Hepatocyte (in vitro differentiated cells): ENCODE measurements around the gene RPL35. TPM values are rescaled to one million over a fixed set of nuclear protein-coding genes. Genes with fewer than 3 reads are reported as not detected.

ENCODE experiments used
- DNase-seq: peaks from one replicate; pipeline ENCODE4 v3.0.0-alpha.2; 2016; ENCODE audit warnings: low spot score
- H2AFZ ChIP-seq: fragments of 200-600 bp; sonication (generic); 2 replicates; pipeline ENCODE4 v1.6.0; 2016; ENCODE audit warnings: antibody characterized with exemption, mild to moderate bottlenecking
- H3K27ac ChIP-seq: fragments of 200-600 bp; sonication (generic); 2 replicates; pipeline ENCODE4 v1.5.1; 2016; ENCODE audit warnings: mild to moderate bottlenecking
- H3K27me3 ChIP-seq: fragments of 200-600 bp; sonication (generic); 2 replicates; pipeline ENCODE4 v1.6.1; 2016
- H3K36me3 ChIP-seq: fragments of 200-600 bp; sonication (generic); replicated peaks from 2 replicates; pipeline ENCODE4 v1.5.1; 2016; ENCODE audit warnings: low read depth; ENCODE audit not compliant: insufficient read depth
- H3K4me1 ChIP-seq: fragments of 200-600 bp; sonication (generic); 2 replicates; pipeline ENCODE4 v1.5.1; 2016; ENCODE audit warnings: mild to moderate bottlenecking, moderate library complexity; ENCODE audit not compliant: insufficient read depth
- H3K4me2 ChIP-seq: fragments of 200-600 bp; sonication (generic); 2 replicates; pipeline ENCODE4 v1.6.0; 2016
- H3K4me3 ChIP-seq: fragments of 200-600 bp; sonication (generic); 2 replicates; pipeline ENCODE4 v1.5.1; 2016; ENCODE audit warnings: mild to moderate bottlenecking
- H3K79me2 ChIP-seq: fragments of 200-600 bp; sonication (generic); 2 replicates; pipeline ENCODE4 v1.6.0; 2017; ENCODE audit warnings: mild to moderate bottlenecking
- H3K9me2 ChIP-seq: fragments of 200-600 bp; sonication (generic); replicated peaks from 2 replicates; pipeline ENCODE4 v1.6.0; 2017; ENCODE audit warnings: mild to moderate bottlenecking; ENCODE audit not compliant: insufficient read depth
- H3K9me3 ChIP-seq: fragments of 200-600 bp; sonication (generic); 2 replicates; pipeline ENCODE4 v1.5.1; 2016; ENCODE audit warnings: low read depth, mild to moderate bottlenecking
- H4K20me1 ChIP-seq: fragments of 200-600 bp; sonication (generic); 2 replicates; pipeline ENCODE4 v1.6.0; 2016; ENCODE audit warnings: mild to moderate bottlenecking; ENCODE audit not compliant: insufficient read depth, poor library complexity, severe bottlenecking
- EZH2 ChIP-seq: fragments of 200-600 bp; sonication (generic); IDR thresholded peaks from 2 replicates; pipeline ENCODE4 v1.6.1; 2016; ENCODE audit warnings: antibody characterized with exemption, mild to moderate bottlenecking, borderline replicate concordance
- EZH2phosphoT487 ChIP-seq: fragments of 200-600 bp; sonication (generic); IDR thresholded peaks from one replicate; pipeline ENCODE4 v1.6.1; 2018; ENCODE audit warnings: antibody characterized with exemption, mild to moderate bottlenecking, low read depth, moderate library complexity; ENCODE audit not compliant: unreplicated experiment, severe bottlenecking
- WGBS: methylation state at CpG from one replicate; pipeline ENCODE4 v1.1.6; 2016; ENCODE audit warnings: low lambda C conversion rate; ENCODE audit errors: missing lambda C conversion rate; 5-methylcytosine and 5-hydroxymethylcytosine counted together
- polyA plus RNA-seq: library from polyadenylated mRNA; unstranded; fragments of >200 nt; fragmentation: Nextera tagmentation; extraction: Ambion mirVana; gene quantifications from 2 replicates; pipeline ENCODE4 v1.2.1, GENCODE V29; 2016
- small RNA-seq: library from RNA; depleted of rRNA; stranded (forward); fragments of <200 nt; gene quantifications from one replicate; pipeline ENCODE3, GENCODE V24; 2014
- total RNA-seq: library from RNA; depleted of rRNA; stranded (reverse); fragments of >200 nt; gene quantifications from 2 replicates; pipeline ENCODE4 v1.2.3, GENCODE V29; 2014
- TF ChIP-seq, protein P1 (sequence below): fragments of 200-600 bp; sonication (generic); IDR thresholded peaks from 2 replicates; pipeline ENCODE4 v1.5.1; 2016; ENCODE audit warnings: antibody characterized with exemption, mild to moderate bottlenecking; ENCODE audit not compliant: poor library complexity

RPL35 gene
- total and polyA plus RNA-seq, 2 experiments from 2014 or later: 927 to 1,257 TPM

DNA sequence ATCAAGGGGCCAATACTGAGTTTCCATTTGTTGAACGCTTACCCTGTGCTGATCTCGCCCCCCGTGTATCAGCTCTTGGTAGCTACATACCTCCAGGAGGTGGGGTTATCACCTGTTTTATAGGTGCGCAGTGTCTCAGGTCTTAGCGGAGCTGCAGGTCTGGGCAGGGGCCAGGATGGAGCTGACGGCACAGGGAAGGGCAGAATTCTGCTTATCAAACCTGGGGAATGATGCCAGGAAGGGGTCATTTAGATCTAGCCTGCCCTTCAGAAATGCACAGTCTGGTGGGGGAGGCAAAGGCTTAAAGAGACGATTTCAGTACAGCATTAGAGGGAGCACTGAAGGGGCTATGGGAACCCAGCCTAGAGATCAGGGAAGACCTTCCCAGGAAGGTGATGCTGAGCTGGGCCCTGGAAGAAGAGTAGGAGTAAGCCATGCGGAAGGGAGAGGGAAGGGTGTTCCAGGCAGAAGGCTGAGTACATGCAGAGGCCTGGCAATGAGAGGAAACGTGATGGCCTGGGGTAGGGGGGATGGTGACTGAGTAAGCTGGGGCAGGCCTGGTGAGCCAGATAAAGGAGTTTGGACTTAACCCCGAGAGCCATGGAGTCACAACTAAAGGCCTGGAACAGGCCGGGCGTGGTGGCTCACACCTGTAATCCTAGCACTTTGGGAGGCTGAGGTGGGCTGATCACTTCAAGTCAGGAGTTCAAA, 53.4 kb downstream of the RPL35 start:
- Histone ChIP-seq H3K27me3 (no peaks in the 10 kb centered on the region), H2AFZ (no peak overlapping the region), H3K36me3 (no peaks in the 10 kb centered on the region), H3K4me2 (no peak overlapping the region), H3K4me3 (no peak overlapping the region), H3K4me1 (peaks cover 27% of the 10 kb centered on the region), H3K79me2 (no peaks in the 10 kb centered on the region), H3K9me2 (no peaks in the 10 kb centered on the region), H3K9me3 (no peaks in the 10 kb centered on the region), H4K20me1 (no peaks in the 10 kb centered on the region), H3K27ac (no peak overlapping the region)
- 88% methylated on average over 12 of the region's 12 CpGs for WGBS
- TF ChIP-seq, protein P1, sequence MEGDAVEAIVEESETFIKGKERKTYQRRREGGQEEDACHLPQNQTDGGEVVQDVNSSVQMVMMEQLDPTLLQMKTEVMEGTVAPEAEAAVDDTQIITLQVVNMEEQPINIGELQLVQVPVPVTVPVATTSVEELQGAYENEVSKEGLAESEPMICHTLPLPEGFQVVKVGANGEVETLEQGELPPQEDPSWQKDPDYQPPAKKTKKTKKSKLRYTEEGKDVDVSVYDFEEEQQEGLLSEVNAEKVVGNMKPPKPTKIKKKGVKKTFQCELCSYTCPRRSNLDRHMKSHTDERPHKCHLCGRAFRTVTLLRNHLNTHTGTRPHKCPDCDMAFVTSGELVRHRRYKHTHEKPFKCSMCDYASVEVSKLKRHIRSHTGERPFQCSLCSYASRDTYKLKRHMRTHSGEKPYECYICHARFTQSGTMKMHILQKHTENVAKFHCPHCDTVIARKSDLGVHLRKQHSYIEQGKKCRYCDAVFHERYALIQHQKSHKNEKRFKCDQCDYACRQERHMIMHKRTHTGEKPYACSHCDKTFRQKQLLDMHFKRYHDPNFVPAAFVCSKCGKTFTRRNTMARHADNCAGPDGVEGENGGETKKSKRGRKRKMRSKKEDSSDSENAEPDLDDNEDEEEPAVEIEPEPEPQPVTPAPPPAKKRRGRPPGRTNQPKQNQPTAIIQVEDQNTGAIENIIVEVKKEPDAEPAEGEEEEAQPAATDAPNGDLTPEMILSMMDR: no peak
- TF ChIP-seq EZH2 (no peak), EZH2phosphoT487 (no peak)
- no peak for DNase-seq

Small RNAs within 50 kb of the gene (small RNA-seq; reads per million reads assigned to genes)
- not detected for gene RNU4-82P

Other genes with a start within 250 kb of the RPL35 start
- gene NR6A1, start 90.6 kb downstream of the RPL35 start, total RNA-seq: 4.0 and 4.5 TPM in 2 replicates
- 1.2 and 3.0 TPM in 2 replicates for gene NR6A1, start 90.6 kb downstream of the RPL35 start, polyA plus RNA-seq
- gene OLFML2A, start 84.8 kb downstream of the RPL35 start, total RNA-seq: 2.6 and 3.4 TPM in 2 replicates
- 1.2 and 2.2 TPM in 2 replicates for gene OLFML2A, start 84.8 kb downstream of the RPL35 start, polyA plus RNA-seq
- gene WDR38, start 8.5 kb downstream of the RPL35 start, total RNA-seq: not detected in 2 replicates
- not detected in 2 replicates for gene WDR38, start 8.5 kb downstream of the RPL35 start, polyA plus RNA-seq
- 40.3 and 44.0 TPM in 2 replicates for gene ARPC5L, start 173 bp upstream of the RPL35 start, total RNA-seq
- gene ARPC5L, start 173 bp upstream of the RPL35 start, polyA plus RNA-seq: 84.4 and 95.5 TPM in 2 replicates
- gene GOLGA1, start 79.1 kb upstream of the RPL35 start, total RNA-seq: 12.9 and 15.2 TPM in 2 replicates
- 10.1 and 13.8 TPM in 2 replicates for gene GOLGA1, start 79.1 kb upstream of the RPL35 start, polyA plus RNA-seq